HL-60/S4 (cell line): ENCODE data around the gene NTN1.

Experiments
- in situ Hi-C: fragments of 300-500 bp; cut with MboI; formaldehyde crosslinking; loops from 2 replicates; pipeline ENCODE4 v1.14.3; 2022; ENCODE audit warnings: low sequenced_read_pairs

Gene NTN1

GRCh38 chr17:9116861-9117568 lies 95.7 kb downstream of the NTN1 start:
- in situ Hi-C loops = no loop called here

- in situ Hi-C loops = no loop called here
These were observed 99.2 kb downstream of the NTN1 start for GRCh38 chr17:9120471-9120870.

DNA sequence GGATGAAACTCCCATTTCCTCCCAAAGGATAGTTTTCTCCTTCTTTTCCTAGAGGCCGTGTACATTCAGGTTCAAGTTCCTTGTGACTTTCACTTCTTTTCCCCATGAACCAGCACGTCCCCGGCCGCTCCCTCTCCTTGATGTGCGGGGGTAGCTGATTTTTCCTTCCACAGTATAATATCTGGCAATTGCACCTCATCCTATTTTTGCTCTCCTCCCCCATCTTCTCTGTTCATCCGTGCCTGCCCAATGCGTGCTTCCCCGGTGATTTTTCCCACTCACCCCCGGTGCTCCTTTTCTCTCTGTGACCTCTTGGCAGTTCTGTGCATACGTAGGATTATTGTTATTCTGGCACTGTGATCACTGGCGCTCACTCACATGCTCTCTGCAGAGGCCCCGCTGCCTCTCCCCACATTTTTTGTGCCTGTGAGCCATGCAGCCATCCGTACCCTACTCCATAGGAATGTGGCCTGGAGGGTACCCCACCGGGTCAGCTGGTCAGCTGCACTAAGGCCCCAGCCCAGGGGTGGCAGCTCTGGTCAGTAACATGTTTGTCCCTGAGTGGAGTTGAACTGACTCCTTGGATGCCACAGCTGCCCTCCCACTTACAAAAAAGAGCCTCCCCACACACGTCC lies 100.0 kb downstream of the NTN1 start:
- in situ Hi-C loops = no loop called here

GRCh38 chr17:9123594-9124553 lies 102.6 kb downstream of the NTN1 start:
- in situ Hi-C loops = no loop called here

DNA sequence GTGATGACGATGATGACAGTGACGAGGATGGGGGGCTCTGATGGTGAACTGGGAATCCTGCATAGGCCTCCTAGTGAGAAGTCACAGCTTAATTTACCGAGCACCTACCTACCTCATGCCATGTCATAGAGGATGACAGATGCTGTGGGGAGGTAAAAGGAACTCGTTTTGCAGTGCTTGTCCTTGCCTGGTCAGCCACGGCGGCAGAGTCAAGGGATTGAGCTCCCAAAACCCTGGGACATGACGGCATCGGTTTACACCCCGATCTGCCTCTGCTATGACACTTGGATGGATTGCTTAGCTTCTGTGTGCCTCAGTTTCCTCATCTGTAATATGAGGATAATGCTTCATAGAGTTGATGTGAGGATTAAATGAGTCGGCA lies 103.2 kb downstream of the NTN1 start:
- in situ Hi-C loops = no loop called here

- in situ Hi-C loops = no loop called here
These were observed 104.4 kb downstream of the NTN1 start for GRCh38 chr17:9125722-9126121.

DNA sequence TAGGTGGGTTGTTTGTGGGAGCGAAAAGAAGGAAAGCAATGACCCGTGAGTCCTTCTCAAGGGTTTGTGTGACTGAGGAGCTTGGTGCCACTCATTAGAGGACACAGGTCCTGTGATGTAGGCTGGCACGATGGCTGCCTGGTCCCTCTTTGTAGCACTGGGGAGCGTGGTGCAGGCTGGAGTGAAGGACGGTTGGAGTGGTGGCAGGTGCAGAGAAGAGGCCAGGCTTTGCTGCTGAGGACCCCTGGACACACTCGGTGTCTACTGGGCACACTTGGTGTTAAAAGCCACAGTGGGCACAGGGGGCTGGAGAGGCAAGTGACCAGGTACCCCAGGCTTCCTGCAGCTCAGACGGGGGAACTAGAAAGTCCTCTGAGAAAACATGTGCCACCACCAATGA lies 106.0 kb downstream of the NTN1 start:
- in situ Hi-C loops = no loop called here

GRCh38 chr17:9131371-9131770 lies 110.1 kb downstream of the NTN1 start:
- in situ Hi-C loops = no loop called here

DNA sequence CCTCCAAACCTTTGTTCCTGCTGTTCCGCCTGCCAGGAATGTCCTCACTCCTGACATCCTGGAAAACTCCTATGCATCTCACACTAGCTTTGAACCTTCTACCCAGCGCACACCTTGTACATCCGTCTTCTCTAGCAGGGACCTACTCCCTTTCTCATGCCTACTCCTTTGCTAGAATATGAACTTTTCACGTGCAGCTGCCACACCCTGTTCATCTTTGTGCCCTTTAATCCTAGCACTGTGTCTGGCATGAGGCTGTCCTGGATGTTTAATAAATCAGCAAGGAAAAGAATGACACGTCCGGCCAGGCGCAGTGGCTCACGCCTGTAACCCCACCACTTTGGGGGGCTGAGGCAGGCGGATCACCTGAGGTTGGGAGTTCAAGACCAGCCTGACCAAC lies 111.0 kb downstream of the NTN1 start:
- in situ Hi-C loops = no loop called here

GRCh38 chr17:9132944-9133610 lies 111.8 kb downstream of the NTN1 start:
- in situ Hi-C loops = no loop called here

- in situ Hi-C loops = no loop called here
These were observed 116.9 kb downstream of the NTN1 start for GRCh38 chr17:9138161-9138717.

DNA sequence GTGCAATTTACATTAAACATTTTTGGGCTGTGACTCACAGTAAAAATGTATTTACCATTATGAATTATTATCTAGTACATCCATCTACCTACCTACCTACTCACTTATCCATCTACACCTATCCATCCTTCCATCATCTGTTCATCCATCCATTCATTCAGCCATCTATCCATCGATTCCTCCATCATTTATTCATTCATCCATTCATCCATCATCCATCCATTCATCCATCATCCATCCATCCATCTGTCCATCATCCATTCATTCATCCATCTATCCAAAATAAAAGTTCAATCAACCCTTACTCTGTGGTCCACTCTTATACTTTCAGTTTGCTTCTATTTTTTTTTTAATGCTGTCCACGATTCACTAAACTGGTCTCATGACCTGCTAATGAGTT lies 118.4 kb downstream of the NTN1 start:
- in situ Hi-C loops = no loop called here

DNA sequence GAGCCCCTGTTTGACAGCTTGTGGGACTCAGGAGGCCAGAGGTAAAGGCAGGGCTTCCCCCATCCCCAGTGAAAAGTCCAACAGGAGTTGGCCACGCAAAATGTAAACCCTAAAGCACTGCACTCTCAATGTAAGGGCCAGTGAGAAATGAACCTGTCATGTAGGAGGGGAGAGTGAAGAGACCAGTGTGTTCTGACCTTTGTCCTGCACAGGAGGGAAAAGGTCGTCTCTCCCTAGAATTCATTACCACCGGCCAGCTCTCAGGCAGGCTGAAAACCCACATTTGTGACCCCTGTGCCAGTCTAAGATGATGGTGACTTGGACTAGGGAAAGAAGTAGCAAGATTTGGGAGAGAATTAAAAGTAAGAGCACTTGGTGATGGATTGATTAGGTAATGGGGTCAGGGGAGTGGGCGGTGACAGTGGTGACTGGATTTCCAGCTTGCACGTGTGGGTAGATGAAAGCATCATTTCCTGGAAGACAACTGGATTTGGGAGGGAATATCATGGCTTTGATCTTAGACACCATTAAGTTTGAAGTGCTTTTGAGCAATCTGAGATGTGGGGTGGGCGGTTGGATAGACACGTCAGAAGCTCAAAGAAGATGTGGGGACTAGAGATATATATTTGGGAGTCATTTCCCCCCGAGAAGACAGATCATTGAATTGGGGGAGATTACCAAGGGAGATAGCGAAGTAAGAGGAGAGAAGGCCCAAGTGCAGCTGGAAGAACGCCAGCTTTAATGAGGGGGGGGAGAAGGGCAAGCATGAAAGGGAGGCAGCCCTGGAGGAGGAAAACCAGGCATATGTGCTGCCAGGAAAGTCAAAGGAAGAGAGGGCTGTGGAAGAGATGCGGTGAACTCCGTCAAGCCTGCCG lies 119.5 kb downstream of the NTN1 start:
- in situ Hi-C loops = no loop called here

- in situ Hi-C loops = no loop called here
These were observed 120.1 kb downstream of the NTN1 start for GRCh38 chr17:9141425-9141753.

- in situ Hi-C loops = no loop called here
These were observed 121.6 kb downstream of the NTN1 start for GRCh38 chr17:9142772-9143494.

DNA sequence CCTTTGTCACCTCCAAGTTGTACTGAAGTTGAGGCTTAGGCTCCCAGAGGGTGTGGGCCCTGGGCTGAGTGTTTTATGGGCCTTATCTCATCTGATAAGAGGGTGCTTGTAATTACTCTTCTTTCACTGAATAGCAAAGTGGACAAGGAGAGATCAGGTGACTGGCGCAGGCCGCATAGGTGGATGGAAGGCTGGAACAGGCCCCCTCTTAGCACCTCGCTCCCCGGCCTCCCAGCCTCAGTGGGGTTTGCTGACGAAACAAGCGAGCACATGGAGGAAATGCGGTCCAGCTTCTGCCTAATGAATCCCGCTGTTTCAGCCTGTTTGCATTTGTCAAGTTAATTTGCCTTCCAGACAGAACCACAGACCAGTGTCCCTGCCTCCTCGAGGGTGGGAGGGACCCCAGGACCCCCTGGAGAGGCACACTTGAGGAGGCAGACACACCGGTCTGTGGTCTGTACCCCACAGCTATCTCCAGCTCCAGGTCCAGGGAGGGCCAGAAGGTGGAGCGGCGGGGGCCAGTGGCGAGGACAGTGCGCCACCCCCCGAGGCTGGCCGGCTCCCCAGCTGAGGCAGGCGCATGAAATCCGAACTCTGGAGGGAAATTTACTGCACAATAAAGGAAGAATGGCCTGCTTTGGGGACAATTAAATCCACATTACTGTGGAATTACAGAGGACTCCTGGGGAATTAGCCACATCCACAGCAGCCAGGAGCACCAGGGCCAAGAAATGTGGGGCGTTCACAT lies 123.4 kb downstream of the NTN1 start:
- in situ Hi-C loops = no loop called here

- in situ Hi-C loops = no loop called here
These were observed 124.8 kb downstream of the NTN1 start for GRCh38 chr17:9146064-9146463.

DNA sequence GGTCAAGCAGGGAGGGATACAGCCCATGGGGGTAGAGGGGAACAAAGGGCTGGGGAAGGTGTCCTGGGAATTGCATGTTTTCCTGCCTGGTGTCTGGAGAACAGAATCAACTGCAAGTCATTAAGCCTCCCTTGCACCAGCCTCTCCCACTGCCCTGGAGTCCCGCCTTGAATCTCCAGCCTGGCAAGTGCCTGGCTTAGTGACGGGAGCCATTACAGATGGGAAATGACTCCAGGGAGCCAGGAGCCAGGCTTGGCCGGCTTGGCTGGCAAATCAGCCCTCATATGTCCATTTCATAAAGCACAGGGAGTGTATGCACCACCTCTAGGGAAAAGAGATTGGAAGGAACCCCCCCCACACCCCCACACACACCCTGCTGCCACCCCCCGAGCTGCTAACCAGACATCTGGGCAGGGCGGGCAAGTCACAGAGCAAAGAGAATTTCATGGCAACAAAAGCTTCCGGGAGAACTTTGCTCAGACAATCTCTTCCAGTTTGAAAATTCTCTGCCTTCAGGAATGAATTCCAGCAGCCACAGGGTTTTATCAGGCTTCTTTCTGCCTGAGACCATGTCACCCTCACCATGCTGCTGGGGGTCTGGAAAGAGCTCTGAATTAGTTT lies 127.7 kb downstream of the NTN1 start:
- in situ Hi-C loops = no loop called here
